HEK293 (cell line): ENCODE data around the gene ETV6.

Experiments used
- ATF2 ChIP-seq: fragments of 450-650 bp; formaldehyde crosslinking; IDR thresholded peaks from 2 replicates; pipeline ENCODE4 v1.5.1; 2016; ENCODE audit warnings: missing biosample characterization, missing genetic modification characterization, low read depth
- CTCF ChIP-seq: fragments of 450-650 bp; formaldehyde crosslinking; IDR thresholded peaks from 2 replicates; pipeline ENCODE4 v1.5.1; 2016; ENCODE audit warnings: missing biosample characterization, missing genetic modification characterization
- ELK4 ChIP-seq: IDR thresholded peaks from 2 replicates; pipeline ENCODE4 v1.6.1; 2011; ENCODE audit warnings: mild to moderate bottlenecking, low read depth, low read length, borderline replicate concordance
- PRDM4 ChIP-seq: fragments of 450-650 bp; formaldehyde crosslinking; IDR thresholded peaks from 2 replicates; pipeline ENCODE4 v1.5.1; 2017; ENCODE audit warnings: missing biosample characterization, missing genetic modification characterization
- SCRT2 ChIP-seq: fragments of 450-650 bp; formaldehyde crosslinking; IDR thresholded peaks from 2 replicates; pipeline ENCODE4 v1.5.1; 2016; ENCODE audit warnings: missing biosample characterization, missing genetic modification characterization
- ZNF416 ChIP-seq: fragments of 450-650 bp; formaldehyde crosslinking; IDR thresholded peaks from 2 replicates; pipeline ENCODE4 v1.5.1; 2016; ENCODE audit warnings: missing biosample characterization, missing genetic modification characterization
- ZNF513 ChIP-seq: fragments of 450-650 bp; IDR thresholded peaks from 2 replicates; pipeline ENCODE4 v1.5.1; 2018; ENCODE audit warnings: missing biosample characterization, missing genetic modification characterization
- ZSCAN30 ChIP-seq: fragments of 450-650 bp; IDR thresholded peaks from 2 replicates; pipeline ENCODE4 v1.5.1; 2018; ENCODE audit warnings: missing biosample characterization, mild to moderate bottlenecking, missing genetic modification characterization, moderate library complexity

- TF ChIP-seq SCRT2 (tag by site-specific recombination), result no peak
- no peak for TF ChIP-seq PRDM4
- no peak for TF ChIP-seq CTCF (tag by site-specific recombination)
- no peak for TF ChIP-seq ZNF416
- no peak for TF ChIP-seq ZNF513 (tag by site-specific recombination)
- no peak for TF ChIP-seq ELK4
- no peak for TF ChIP-seq ZSCAN30 (tag by site-specific recombination)
- no peak for TF ChIP-seq ATF2 (tag by site-specific recombination)
These were observed 211.8 kb downstream of the ETV6 start for GRCh38 chr12:11861155-11861863.
